Measurements from ENCODE around the gene TMEM131L.
"Not testable (repeated sequence)": the region's sequence is repeated elsewhere in the genome, so short reads cannot be mapped to it uniquely, and the experiment has no call there.

The TMEM131L gene

GRCh38 chr4:153507310-153508073, 41.3 kb downstream of the TMEM131L start:
- no peak for DNase-seq (ENCODE audit: low spot score)

GRCh38 chr4:153509212-153509611, 43.1 kb downstream of the TMEM131L start:
- not testable (repeated sequence) for DNase-seq (ENCODE audit: low spot score)

- no peak for DNase-seq (ENCODE audit: low spot score)
Measured at GRCh38 chr4:153509724-153510123, 43.6 kb downstream of the TMEM131L start.

- DNase-seq (ENCODE audit: low spot score): no peak
Measured at GRCh38 chr4:153510252-153511001, 44.3 kb downstream of the TMEM131L start.

GRCh38 chr4:153511104-153511503, 44.9 kb downstream of the TMEM131L start:
- DNase-seq (ENCODE audit: low spot score): no peak

- DNase-seq (ENCODE audit: low spot score): no peak
Measured at GRCh38 chr4:153512162-153512852, 46.1 kb downstream of the TMEM131L start.

- DNase-seq (ENCODE audit: low spot score): no peak
Measured at GRCh38 chr4:153512952-153513500, 46.9 kb downstream of the TMEM131L start.

- no peak for DNase-seq (ENCODE audit: low spot score)
Measured at GRCh38 chr4:153513596-153513995, 47.4 kb downstream of the TMEM131L start.

- no peak for DNase-seq (ENCODE audit: low spot score)
Measured at GRCh38 chr4:153514001-153514526, 47.9 kb downstream of the TMEM131L start.

GRCh38 chr4:153514688-153515426, 48.7 kb downstream of the TMEM131L start:
- no peak for DNase-seq (ENCODE audit: low spot score)

- no peak for DNase-seq (ENCODE audit: low spot score)
Measured at GRCh38 chr4:153517159-153517558, 51.0 kb downstream of the TMEM131L start.

- no peak for DNase-seq (ENCODE audit: low spot score)
Measured at GRCh38 chr4:153518001-153518400, 51.8 kb downstream of the TMEM131L start.

- DNase-seq (ENCODE audit: low spot score): no peak
Measured at GRCh38 chr4:153518637-153519389, 52.7 kb downstream of the TMEM131L start.

GRCh38 chr4:153519687-153520086, 53.5 kb downstream of the TMEM131L start:
- no peak for DNase-seq (ENCODE audit: low spot score)

GRCh38 chr4:153520227-153520626, 54.1 kb downstream of the TMEM131L start:
- DNase-seq (ENCODE audit: low spot score): no peak

- DNase-seq (ENCODE audit: low spot score): no peak
Measured at GRCh38 chr4:153520801-153521329, 54.7 kb downstream of the TMEM131L start.

- no peak for DNase-seq (ENCODE audit: low spot score)
Measured at GRCh38 chr4:153521478-153521877, 55.3 kb downstream of the TMEM131L start.

- DNase-seq (ENCODE audit: low spot score): no peak
Measured at GRCh38 chr4:153521999-153522801, 56.0 kb downstream of the TMEM131L start.

- no peak for DNase-seq (ENCODE audit: low spot score)
Measured at GRCh38 chr4:153522802-153523094, 56.6 kb downstream of the TMEM131L start.

Measured in left forelimb (tissue), 1 donor.